IPS DF 4.7 (cell line): ENCODE data around the gene POM121C.
"Not testable (repeated sequence)": the region's sequence is repeated elsewhere in the genome, so short reads cannot be mapped to it uniquely, and the experiment has no call there.

Source experiments
- DNase-seq: peaks from one replicate; pipeline ENCODE4 v3.0.0-alpha.2; 2013; ENCODE audit warnings: low spot score; ENCODE audit errors: extremely low read depth

Gene POM121C

DNA sequence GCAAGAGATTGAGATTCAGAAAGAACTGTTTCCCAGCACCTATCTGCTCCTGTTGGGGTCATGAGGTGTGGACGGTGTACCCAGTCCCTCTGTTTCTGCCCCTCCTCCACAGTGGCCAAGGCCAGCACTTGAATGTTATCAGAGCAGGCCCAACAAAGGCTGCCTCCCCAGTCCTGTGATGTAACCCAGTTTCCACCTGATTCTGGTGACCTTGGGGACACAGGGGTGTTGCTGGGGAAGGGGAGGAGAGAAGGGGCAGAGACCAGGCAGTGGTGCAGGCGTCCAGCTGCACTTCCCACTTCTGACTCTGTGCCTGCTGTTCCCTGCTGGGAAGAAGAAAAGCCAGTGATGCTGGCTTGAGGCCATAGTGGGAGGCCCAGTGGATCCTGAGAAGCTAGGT, 88.2 kb downstream of the POM121C start:
- not testable (repeated sequence) for DNase-seq

DNA sequence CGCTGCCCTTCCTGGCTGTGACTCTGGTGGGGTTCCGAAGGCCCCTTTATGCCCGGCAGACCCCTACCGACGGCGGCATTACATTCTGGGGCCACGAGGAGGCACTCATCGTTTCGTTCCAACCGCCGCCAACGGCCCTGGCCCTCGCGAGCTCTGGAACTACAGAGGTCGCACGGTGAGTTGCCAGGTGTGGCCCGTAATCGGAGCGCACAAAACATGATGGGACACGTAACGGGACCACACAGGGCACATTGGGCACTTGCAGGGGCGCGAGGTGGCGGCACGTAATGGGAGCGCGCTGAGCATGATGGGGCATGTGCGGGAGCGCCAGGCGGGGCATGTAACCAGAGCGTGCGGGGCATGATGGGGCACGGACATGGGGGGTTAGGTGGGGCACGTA, 90.8 kb downstream of the POM121C start, which contains the start of gene TRIM73:
TRIM73 (plus strand) TSS at position 301 of the 400 bp plus-strand sequence. CDS start 3,305 bp downstream, outside the sequence.
- not testable (repeated sequence) for DNase-seq

DNA sequence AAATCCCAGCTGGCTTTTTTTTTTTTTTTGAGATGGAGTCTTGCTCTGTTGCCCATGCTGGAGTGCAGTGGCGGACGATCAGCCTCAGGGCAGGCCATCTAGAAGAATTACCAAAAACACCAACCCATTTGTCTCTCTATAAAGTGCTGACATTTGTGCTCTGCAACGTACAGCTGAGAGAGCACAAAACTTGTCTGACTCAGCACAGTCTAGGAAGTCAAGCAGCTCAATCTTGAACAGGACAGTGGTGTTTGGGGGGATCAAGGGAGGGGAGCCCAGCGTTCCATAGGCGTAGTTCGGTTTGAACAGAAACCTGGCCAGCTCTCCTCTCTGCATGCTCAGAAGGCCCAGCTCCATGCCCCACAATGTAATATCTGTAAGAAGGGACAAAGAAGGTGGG, 92.9 kb downstream of the POM121C start:
- not testable (repeated sequence) for DNase-seq

DNA sequence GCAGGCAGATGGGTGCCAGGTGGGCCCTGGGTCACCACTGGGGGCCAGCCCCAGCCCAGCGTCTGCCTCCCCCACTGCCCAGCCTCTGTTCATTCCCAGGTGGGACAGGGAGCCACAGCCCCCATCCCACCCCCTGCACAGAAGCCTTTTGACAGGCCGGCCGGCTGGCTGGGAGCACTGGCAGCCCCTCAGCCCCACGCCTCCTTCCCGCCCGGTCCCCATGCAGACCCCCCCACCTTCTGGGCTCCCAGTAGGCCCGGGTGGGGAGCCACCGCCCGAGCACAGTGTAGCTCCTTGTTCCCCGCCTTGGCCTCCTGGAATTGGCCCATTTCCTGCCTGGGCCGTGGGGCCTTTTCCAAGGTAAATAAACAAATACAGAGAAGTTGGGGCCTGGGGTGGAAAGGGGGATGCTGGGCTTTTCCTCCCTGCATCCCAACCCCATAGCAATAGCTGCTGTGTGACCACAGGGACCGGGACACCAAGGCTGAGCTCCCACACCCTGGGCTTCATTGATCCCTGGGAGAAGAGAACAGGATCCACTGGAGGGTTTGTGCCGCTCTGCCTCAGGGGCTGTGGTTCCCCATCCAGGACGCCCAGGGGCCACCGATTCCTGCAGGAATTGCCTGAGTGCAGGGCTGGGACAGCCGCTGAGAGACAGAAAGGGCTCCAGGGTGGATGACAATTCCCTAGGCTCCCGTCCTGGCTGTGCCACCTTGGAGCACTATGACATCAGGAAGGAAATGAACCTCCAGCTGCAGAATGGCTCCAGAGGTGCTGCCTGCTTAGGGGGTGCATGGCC, 111.4 kb downstream of the POM121C start:
- not testable (repeated sequence) for DNase-seq

DNA sequence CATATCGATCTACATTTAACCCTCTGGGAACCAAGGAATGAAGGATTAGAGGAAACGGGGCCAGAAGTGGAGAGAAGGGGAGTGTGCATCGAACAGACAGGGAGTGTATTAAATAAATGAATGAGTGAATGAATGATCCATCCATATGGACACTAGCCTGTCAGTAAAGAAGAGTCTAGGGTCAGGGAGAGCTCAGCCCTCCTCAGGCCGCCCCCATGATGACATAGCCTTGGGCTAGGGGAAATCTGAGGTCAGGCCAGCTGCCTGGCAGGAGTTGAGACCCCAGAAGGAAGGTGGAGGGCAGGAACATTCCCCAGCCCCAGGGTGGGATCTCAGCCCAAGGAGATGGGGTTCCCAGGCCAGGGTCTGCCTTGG, 112.0 kb downstream of the POM121C start:
- not testable (repeated sequence) for DNase-seq

DNA sequence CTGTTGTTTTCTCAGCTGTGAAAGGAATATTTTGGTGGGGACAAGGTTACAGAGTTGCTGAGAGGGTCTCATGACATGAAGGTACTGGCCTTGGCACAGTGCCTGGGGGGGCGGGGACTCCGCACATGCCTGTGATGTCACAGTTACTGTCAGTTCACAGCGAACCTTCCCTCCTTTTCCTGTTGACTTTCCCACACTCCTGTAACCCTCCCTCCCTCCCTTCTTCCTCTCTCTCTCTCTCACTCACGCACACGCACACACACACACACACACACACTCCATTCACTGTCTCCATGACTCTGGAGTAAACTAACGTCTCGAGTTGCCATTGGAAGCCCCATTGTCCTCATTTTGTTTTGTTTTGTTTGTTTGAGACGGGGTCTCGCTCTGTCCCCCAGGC, 118.8 kb downstream of the POM121C start:
- DNase-seq, result not testable (repeated sequence)
